WTC11 (cell line): ENCODE data around the gene ACVR2A. TPM values are rescaled to one million over a fixed set of nuclear protein-coding genes. Genes with fewer than 3 reads are reported as not detected.

ENCODE experiments used
- ATAC-seq: fragments of 200-7000 bp; cut with Tn5 transposase; 2 replicates; pipeline ENCODE4 v1.10.0; 2021; ENCODE audit warnings: mild to moderate bottlenecking, moderate library complexity
- CTCF ChIA-PET: fragments of 300-600 bp; sonication (Branson Sonifier 250); formaldehyde crosslinking; loops from one replicate; lab custom pipeline; 2021; ENCODE audit warnings: antibody characterized with exemption; lab: Charles Lee
- POLR2A ChIA-PET: fragments of 350-600 bp; sonication (Branson Sonifier 250); formaldehyde crosslinking; loops from one replicate; lab custom pipeline; 2021; ENCODE audit warnings: antibody characterized with exemption; lab: Charles Lee
- DNase-seq: peaks from one replicate; pipeline ENCODE4 v3.0.0; 2021; ENCODE audit warnings: low spot score
- H3K27ac Mint-ChIP-seq: 2 replicates; pipeline ENCODE4 v1.8.0; 2021; ENCODE audit warnings: mixed read lengths
- H3K27me3 Mint-ChIP-seq: 2 replicates; pipeline ENCODE4 v1.8.0; 2021; ENCODE audit warnings: low read depth, mild to moderate bottlenecking, moderate library complexity, mixed read lengths
- H3K36me3 Mint-ChIP-seq: 2 replicates; pipeline ENCODE4 v1.8.0; 2021; ENCODE audit warnings: mixed read lengths
- H3K4me1 Mint-ChIP-seq: 2 replicates; pipeline ENCODE4 v1.8.0; 2022; ENCODE audit warnings: mixed read lengths
- H3K4me3 Mint-ChIP-seq: 2 replicates; pipeline ENCODE4 v1.8.0; 2021; ENCODE audit warnings: mild to moderate bottlenecking, moderate library complexity, mixed read lengths
- H3K9me3 Mint-ChIP-seq: 2 replicates; pipeline ENCODE4 v1.8.0; 2021; ENCODE audit warnings: mixed read lengths
- CREB1 ChIP-seq: sonication (generic); formaldehyde crosslinking; IDR thresholded peaks from 2 replicates; pipeline ENCODE4 v1.8.0; 2023; ENCODE audit warnings: mild to moderate bottlenecking, missing genetic modification reagents
- GTF2I ChIP-seq: fragments of 250-450 bp; sonication (Bioruptor Pico); conservative IDR thresholded peaks from 2 replicates; pipeline ENCODE4 v1.4.0; 2021; ENCODE audit warnings: mild to moderate bottlenecking
- JAZF1 ChIP-seq: fragments of 250-450 bp; sonication (Bioruptor Pico); IDR thresholded peaks from 2 replicates; pipeline ENCODE4 v1.9.0; 2021; ENCODE audit warnings: moderate library complexity, mild to moderate bottlenecking, inconsistent platforms
- OVOL2 ChIP-seq: fragments of 250-450 bp; sonication (Bioruptor Pico); IDR thresholded peaks from 2 replicates; pipeline ENCODE4 v1.9.0; 2021; ENCODE audit warnings: mild to moderate bottlenecking, borderline replicate concordance
- RORB ChIP-seq: fragments of 250-450 bp; sonication (Bioruptor Pico); IDR thresholded peaks from 2 replicates; pipeline ENCODE4 v1.9.0; 2021; ENCODE audit warnings: mild to moderate bottlenecking
- ZBTB21 ChIP-seq: sonication (generic); formaldehyde crosslinking; IDR thresholded peaks from 2 replicates; pipeline ENCODE4 v1.8.1; 2023; ENCODE audit warnings: mild to moderate bottlenecking, missing genetic modification reagents, borderline replicate concordance
- ZNF232 ChIP-seq: sonication (generic); formaldehyde crosslinking; IDR thresholded peaks from 2 replicates; pipeline ENCODE4 v1.8.0; 2022; ENCODE audit warnings: mild to moderate bottlenecking, missing genetic modification reagents
- ZNF396 ChIP-seq: fragments of 250-450 bp; sonication (Bioruptor Pico); IDR thresholded peaks from 2 replicates; pipeline ENCODE4 v1.8.0; 2021; ENCODE audit warnings: mild to moderate bottlenecking, moderate library complexity, borderline replicate concordance
- ZNF416 ChIP-seq: fragments of 250-450 bp; sonication (Bioruptor Pico); IDR thresholded peaks from 2 replicates; pipeline ENCODE4 v1.9.0; 2021; ENCODE audit warnings: mild to moderate bottlenecking, inconsistent platforms
- total RNA-seq: library from RNA; stranded (reverse); gene quantifications from 3 replicates; pipeline ENCODE4 v1.2.3, GENCODE V29; 2021
- TF ChIP-seq, protein P1 (sequence below): fragments of 250-450 bp; sonication (Bioruptor Pico); IDR thresholded peaks from 2 replicates; pipeline ENCODE4 v1.9.0; 2021; ENCODE audit warnings: mild to moderate bottlenecking
- TF ChIP-seq, protein P2 (sequence below): sonication (generic); formaldehyde crosslinking; IDR thresholded peaks from 2 replicates; pipeline ENCODE4 v1.8.0; 2022; ENCODE audit warnings: mild to moderate bottlenecking, missing genetic modification reagents
- TF ChIP-seq, protein P3 (sequence below): sonication (generic); formaldehyde crosslinking; IDR thresholded peaks from 2 replicates; pipeline ENCODE4 v1.8.1; 2023; ENCODE audit warnings: mild to moderate bottlenecking, missing genetic modification reagents
- TF ChIP-seq, protein P4 (sequence below): sonication (generic); formaldehyde crosslinking; IDR thresholded peaks from 2 replicates; pipeline ENCODE4 v1.8.1; 2022; ENCODE audit warnings: low read depth, mild to moderate bottlenecking, moderate library complexity, missing genetic modification reagents, borderline replicate concordance
- TF ChIP-seq, protein P5 (sequence below): sonication (generic); formaldehyde crosslinking; IDR thresholded peaks from 2 replicates; pipeline ENCODE4 v1.8.0; 2023; ENCODE audit warnings: missing genetic modification reagents
- TF ChIP-seq, protein P6 (sequence below): sonication (generic); formaldehyde crosslinking; conservative IDR thresholded peaks from 2 replicates; pipeline ENCODE4 v1.8.1; 2023; ENCODE audit warnings: mild to moderate bottlenecking, low read depth, missing genetic modification reagents, moderate library complexity
- TF ChIP-seq, protein P7 (sequence below): sonication (generic); formaldehyde crosslinking; IDR thresholded peaks from 2 replicates; pipeline ENCODE4 v1.8.0; 2022; ENCODE audit warnings: mild to moderate bottlenecking, missing genetic modification reagents
- TF ChIP-seq, protein P8 (sequence below): fragments of 250-450 bp; sonication (Bioruptor Pico); IDR thresholded peaks from 2 replicates; pipeline ENCODE4 v1.9.0; 2021; ENCODE audit warnings: moderate library complexity, mild to moderate bottlenecking, inconsistent platforms, borderline replicate concordance
- TF ChIP-seq, protein P9 (sequence below): sonication (generic); formaldehyde crosslinking; IDR thresholded peaks from 2 replicates; pipeline ENCODE4 v1.8.1; 2023; ENCODE audit warnings: mild to moderate bottlenecking, moderate library complexity, missing genetic modification reagents

The ACVR2A gene
- total RNA-seq, 1 experiment from 2014 or later, result 11.7 TPM

DNA sequence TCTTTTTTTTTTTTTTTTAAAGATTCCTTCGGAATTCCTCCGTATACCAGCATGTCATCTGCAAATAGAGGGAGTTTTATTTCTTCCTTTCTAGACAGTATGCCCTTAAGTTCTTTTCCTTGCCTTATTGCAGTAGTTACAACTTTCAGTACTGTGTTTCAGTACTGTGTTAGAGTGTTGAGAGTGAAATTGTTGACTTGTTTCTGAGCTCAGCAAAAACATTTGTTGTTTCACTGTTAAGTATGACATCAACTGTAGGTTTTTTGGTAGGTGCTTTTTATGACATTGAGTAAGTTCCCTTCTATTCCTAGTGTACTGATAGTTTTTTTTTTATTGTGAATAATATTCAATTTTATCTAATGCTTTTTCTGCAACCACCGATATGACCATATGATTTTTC, 43.9 kb downstream of the ACVR2A start:
- H3K27me3 Mint-ChIP-seq, result no peaks in the 10 kb centered on the region
- H3K4me3 Mint-ChIP-seq, result no peak overlapping the region
- ChIA-PET POLR2A (no interaction called here), CTCF (no interaction called here)
- no peaks in the 10 kb centered on the region for H3K36me3 Mint-ChIP-seq
- DNase-seq (no peak), ATAC-seq (no peak)
- no peaks in the 10 kb centered on the region for H3K9me3 Mint-ChIP-seq
- peaks cover 28% of the 10 kb centered on the region for H3K4me1 Mint-ChIP-seq
- H3K27ac Mint-ChIP-seq, result peak overlapping the region; percentile 69; the same call in 1 of the 2 replicates
- TF ChIP-seq OVOL2 (no peak), ZNF396 (CRISPR knock-in tag) (no peak), JAZF1 (CRISPR knock-in tag) (no peak), GTF2I (CRISPR knock-in tag) (no peak), RORB (CRISPR knock-in tag) (no peak), ZNF232 (CRISPR knock-in tag) (no peak), ZNF416 (no peak), CREB1 (no peak), ZBTB21 (CRISPR knock-in tag) (no peak)
- TF ChIP-seq, protein P1, sequence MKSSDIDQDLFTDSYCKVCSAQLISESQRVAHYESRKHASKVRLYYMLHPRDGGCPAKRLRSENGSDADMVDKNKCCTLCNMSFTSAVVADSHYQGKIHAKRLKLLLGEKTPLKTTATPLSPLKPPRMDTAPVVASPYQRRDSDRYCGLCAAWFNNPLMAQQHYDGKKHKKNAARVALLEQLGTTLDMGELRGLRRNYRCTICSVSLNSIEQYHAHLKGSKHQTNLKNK (CRISPR knock-in tag), result no peak
- TF ChIP-seq, protein P2, sequence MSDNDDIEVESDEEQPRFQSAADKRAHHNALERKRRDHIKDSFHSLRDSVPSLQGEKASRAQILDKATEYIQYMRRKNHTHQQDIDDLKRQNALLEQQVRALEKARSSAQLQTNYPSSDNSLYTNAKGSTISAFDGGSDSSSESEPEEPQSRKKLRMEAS (CRISPR knock-in tag), result no peak
- TF ChIP-seq, protein P3, sequence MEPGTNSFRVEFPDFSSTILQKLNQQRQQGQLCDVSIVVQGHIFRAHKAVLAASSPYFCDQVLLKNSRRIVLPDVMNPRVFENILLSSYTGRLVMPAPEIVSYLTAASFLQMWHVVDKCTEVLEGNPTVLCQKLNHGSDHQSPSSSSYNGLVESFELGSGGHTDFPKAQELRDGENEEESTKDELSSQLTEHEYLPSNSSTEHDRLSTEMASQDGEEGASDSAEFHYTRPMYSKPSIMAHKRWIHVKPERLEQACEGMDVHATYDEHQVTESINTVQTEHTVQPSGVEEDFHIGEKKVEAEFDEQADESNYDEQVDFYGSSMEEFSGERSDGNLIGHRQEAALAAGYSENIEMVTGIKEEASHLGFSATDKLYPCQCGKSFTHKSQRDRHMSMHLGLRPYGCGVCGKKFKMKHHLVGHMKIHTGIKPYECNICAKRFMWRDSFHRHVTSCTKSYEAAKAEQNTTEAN (CRISPR knock-in tag), result no peak
- TF ChIP-seq, protein P4, sequence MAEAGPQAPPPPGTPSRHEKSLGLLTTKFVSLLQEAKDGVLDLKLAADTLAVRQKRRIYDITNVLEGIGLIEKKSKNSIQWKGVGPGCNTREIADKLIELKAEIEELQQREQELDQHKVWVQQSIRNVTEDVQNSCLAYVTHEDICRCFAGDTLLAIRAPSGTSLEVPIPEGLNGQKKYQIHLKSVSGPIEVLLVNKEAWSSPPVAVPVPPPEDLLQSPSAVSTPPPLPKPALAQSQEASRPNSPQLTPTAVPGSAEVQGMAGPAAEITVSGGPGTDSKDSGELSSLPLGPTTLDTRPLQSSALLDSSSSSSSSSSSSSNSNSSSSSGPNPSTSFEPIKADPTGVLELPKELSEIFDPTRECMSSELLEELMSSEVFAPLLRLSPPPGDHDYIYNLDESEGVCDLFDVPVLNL (CRISPR knock-in tag), result no peak
- TF ChIP-seq, protein P5, sequence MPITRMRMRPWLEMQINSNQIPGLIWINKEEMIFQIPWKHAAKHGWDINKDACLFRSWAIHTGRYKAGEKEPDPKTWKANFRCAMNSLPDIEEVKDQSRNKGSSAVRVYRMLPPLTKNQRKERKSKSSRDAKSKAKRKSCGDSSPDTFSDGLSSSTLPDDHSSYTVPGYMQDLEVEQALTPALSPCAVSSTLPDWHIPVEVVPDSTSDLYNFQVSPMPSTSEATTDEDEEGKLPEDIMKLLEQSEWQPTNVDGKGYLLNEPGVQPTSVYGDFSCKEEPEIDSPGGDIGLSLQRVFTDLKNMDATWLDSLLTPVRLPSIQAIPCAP (CRISPR knock-in tag), result no peak
- TF ChIP-seq, protein P6, sequence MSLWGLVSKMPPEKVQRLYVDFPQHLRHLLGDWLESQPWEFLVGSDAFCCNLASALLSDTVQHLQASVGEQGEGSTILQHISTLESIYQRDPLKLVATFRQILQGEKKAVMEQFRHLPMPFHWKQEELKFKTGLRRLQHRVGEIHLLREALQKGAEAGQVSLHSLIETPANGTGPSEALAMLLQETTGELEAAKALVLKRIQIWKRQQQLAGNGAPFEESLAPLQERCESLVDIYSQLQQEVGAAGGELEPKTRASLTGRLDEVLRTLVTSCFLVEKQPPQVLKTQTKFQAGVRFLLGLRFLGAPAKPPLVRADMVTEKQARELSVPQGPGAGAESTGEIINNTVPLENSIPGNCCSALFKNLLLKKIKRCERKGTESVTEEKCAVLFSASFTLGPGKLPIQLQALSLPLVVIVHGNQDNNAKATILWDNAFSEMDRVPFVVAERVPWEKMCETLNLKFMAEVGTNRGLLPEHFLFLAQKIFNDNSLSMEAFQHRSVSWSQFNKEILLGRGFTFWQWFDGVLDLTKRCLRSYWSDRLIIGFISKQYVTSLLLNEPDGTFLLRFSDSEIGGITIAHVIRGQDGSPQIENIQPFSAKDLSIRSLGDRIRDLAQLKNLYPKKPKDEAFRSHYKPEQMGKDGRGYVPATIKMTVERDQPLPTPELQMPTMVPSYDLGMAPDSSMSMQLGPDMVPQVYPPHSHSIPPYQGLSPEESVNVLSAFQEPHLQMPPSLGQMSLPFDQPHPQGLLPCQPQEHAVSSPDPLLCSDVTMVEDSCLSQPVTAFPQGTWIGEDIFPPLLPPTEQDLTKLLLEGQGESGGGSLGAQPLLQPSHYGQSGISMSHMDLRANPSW (CRISPR knock-in tag), result no peak
- TF ChIP-seq, protein P7, sequence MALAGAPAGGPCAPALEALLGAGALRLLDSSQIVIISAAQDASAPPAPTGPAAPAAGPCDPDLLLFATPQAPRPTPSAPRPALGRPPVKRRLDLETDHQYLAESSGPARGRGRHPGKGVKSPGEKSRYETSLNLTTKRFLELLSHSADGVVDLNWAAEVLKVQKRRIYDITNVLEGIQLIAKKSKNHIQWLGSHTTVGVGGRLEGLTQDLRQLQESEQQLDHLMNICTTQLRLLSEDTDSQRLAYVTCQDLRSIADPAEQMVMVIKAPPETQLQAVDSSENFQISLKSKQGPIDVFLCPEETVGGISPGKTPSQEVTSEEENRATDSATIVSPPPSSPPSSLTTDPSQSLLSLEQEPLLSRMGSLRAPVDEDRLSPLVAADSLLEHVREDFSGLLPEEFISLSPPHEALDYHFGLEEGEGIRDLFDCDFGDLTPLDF, result no peak
- TF ChIP-seq, protein P8, sequence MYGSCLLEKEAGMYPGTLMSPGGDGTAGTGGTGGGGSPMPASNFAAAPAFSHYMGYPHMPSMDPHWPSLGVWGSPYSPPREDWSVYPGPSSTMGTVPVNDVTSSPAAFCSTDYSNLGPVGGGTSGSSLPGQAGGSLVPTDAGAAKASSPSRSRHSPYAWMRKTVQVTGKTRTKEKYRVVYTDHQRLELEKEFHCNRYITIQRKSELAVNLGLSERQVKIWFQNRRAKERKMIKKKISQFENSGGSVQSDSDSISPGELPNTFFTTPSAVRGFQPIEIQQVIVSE (CRISPR knock-in tag), result no peak
- TF ChIP-seq, protein P9, sequence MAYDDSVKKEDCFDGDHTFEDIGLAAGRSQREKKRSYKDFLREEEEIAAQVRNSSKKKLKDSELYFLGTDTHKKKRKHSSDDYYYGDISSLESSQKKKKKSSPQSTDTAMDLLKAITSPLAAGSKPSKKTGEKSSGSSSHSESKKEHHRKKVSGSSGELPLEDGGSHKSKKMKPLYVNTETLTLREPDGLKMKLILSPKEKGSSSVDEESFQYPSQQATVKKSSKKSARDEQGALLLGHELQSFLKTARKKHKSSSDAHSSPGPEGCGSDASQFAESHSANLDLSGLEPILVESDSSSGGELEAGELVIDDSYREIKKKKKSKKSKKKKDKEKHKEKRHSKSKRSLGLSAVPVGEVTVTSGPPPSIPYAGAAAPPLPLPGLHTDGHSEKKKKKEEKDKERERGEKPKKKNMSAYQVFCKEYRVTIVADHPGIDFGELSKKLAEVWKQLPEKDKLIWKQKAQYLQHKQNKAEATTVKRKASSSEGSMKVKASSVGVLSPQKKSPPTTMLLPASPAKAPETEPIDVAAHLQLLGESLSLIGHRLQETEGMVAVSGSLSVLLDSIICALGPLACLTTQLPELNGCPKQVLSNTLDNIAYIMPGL (CRISPR knock-in tag), result no peak
